ENCODE data around the gene ANXA2. TPM values are rescaled to one million over a fixed set of nuclear protein-coding genes. Genes with fewer than 3 reads are reported as not detected.
"Not testable (repeated sequence)": the region's sequence is repeated elsewhere in the genome, so short reads cannot be mapped to it uniquely, and the experiment has no call there.

ANXA2 gene
- total and polyA plus RNA-seq, 2 donors (not counting 1 experiment from before 2014, with no cell fraction given) = 116 to 133 TPM

DNA sequence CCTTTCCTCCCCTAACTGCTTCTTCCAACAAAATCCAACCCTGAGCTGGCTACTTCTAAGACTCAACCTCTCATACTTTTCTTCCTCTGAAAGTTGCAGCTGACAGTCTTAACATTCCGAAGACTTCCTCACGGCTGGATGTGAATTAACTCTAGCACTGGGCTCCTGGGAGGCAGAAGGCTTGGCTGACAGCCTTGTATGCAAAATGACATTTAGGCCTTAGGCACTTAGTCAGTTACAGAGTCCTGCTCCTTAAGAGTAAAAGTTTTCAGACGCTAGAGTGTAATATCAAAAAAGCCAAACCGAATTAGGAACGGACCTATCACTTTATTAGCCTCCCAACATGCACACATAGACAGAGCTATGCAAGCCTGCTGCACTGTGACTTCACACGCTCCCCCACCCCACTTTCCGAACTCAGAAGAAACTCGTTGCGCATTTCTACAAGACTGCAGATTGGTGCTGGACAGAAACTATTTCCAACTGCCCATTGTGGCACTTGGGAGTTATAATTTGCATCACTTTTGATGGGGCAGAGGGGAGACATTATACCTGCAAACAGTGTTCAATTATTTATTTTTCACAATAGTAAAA, 15.5 kb upstream of the ANXA2 start:
- no peak for ATAC-seq (ENCODE audit: low read depth)
- CTCF ChIA-PET = no interaction called here
- H2AFZ ChIP-seq (ENCODE audit: insufficient read depth, low read depth, low read length, poor library complexity, severe bottlenecking) = no peak overlapping the region

DNA sequence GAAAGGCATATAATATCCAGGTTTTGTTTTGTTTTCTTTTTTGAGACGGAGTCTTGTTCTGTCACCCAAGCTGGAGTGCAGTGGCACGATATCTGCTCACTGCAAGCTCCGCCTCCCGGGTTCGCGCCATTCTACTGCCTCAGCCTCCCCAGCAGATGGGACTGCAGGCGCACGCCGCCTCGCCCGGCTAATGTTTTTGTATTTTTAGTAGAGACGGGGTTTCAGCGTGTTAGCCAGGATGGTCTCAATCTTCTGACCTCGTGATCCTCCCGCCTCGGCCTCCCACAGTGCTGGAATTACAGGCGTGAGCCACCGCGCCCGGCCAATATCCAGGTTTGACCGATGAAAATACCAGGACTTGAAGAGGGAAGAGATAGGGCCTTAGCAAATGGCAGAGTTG, 15.0 kb upstream of the ANXA2 start:
- H3K4me3 ChIP-seq (ENCODE audit: control extremely low read depth in 1 of 5, extremely low read depth in 1 of 5, insufficient read depth in 1 of 5, low read depth in 2 of 5, low read length in 4 of 5); intact Hi-C loops (cut with micrococcal nuclease); ATAC-seq (ENCODE audit: low read depth); H4K20me1 ChIP-seq (ENCODE audit: control insufficient read depth, insufficient read depth, low read length, poor library complexity, severe bottlenecking); POLR2A ChIA-PET; H3K9me3 Mint-ChIP-seq (ENCODE audit: insufficient read depth); H3K4me3 Mint-ChIP-seq; H3K27ac Mint-ChIP-seq; DNase-seq; H3K79me2 ChIP-seq (ENCODE audit: control insufficient read depth, insufficient read depth, low read length); H3K27ac ChIP-seq (ENCODE audit: low read length in 2 of 2); H3K9ac ChIP-seq (ENCODE audit: low read length); H2AFZ ChIP-seq (ENCODE audit: insufficient read depth, low read depth, low read length, poor library complexity, severe bottlenecking); H3K36me3 ChIP-seq (replicated peaks in 1 of 2; ENCODE audit: control extremely low read depth in 1 of 2, control insufficient read depth in 1 of 2, extremely low read depth in 1 of 2, insufficient read depth in 2 of 2, low read length in 1 of 2); H3K9me3 ChIP-seq (ENCODE audit: control extremely low read depth in 1 of 3, control insufficient read depth in 2 of 3, insufficient read depth in 1 of 3, low read length in 2 of 3); H3K27me3 ChIP-seq (replicated peaks in 1 of 4; ENCODE audit: control extremely low read depth in 1 of 4, control insufficient read depth in 3 of 4, insufficient read depth in 4 of 4, low read length in 3 of 4); H3K4me2 ChIP-seq (replicated peaks; ENCODE audit: low read depth, low read length, poor library complexity, severe bottlenecking); H3K27me3 Mint-ChIP-seq; CTCF ChIA-PET: not testable (repeated sequence)
- H3K4me1 Mint-ChIP-seq = peaks cover 16% of the 10 kb centered on the region
- H3K4me1 ChIP-seq (ENCODE audit: control insufficient read depth in 2 of 2, insufficient read depth in 2 of 2, low read length in 2 of 2) = peaks cover 18 to 23% of the 10 kb centered on the region in 2 donors
- WGBS (ENCODE audit: insufficient coverage) = 98% methylated on average over 20 of the region's 21 CpGs

More for the DNA sequence above, 15.5 kb upstream of the ANXA2 start:
- Mint-ChIP-seq H3K4me1 (peaks cover 14% of the 10 kb centered on the region), H3K9me3 (ENCODE audit: insufficient read depth) (no peaks in the 10 kb centered on the region), H3K4me3 (no peak overlapping the region), H3K27me3 (no peaks in the 10 kb centered on the region), H3K27ac (no peak overlapping the region)
- no peaks in the 10 kb centered on the region for H3K9me3 ChIP-seq (ENCODE audit: control extremely low read depth in 1 of 3, control insufficient read depth in 2 of 3, insufficient read depth in 1 of 3, low read length in 2 of 3)
- POLR2A ChIA-PET = no interaction called here
- H3K9ac ChIP-seq (ENCODE audit: low read length) = no peak overlapping the region
- DNase-seq = no peak
- WGBS (ENCODE audit: insufficient coverage) = 91% methylated on average over 4 of the region's 9 CpGs
- H3K27ac ChIP-seq (ENCODE audit: low read length in 2 of 2) = no peak overlapping the region
- H3K36me3 ChIP-seq (replicated peaks in 1 of 2; ENCODE audit: control extremely low read depth in 1 of 2, control insufficient read depth in 1 of 2, extremely low read depth in 1 of 2, insufficient read depth in 2 of 2, low read length in 1 of 2) = no peaks in the 10 kb centered on the region
- no peaks in the 10 kb centered on the region for H3K27me3 ChIP-seq (replicated peaks in 1 of 4; ENCODE audit: control extremely low read depth in 1 of 4, control insufficient read depth in 3 of 4, insufficient read depth in 4 of 4, low read length in 3 of 4)
- intact Hi-C loops (cut with micrococcal nuclease) = no loop called here
- no peak overlapping the region for H3K4me3 ChIP-seq (ENCODE audit: control extremely low read depth in 1 of 5, extremely low read depth in 1 of 5, insufficient read depth in 1 of 5, low read depth in 2 of 5, low read length in 4 of 5)
- peaks cover 14 to 18% of the 10 kb centered on the region in 2 donors for H3K4me1 ChIP-seq (ENCODE audit: control insufficient read depth in 2 of 2, insufficient read depth in 2 of 2, low read length in 2 of 2)
- TF ChIP-seq EZH2 (IDR thresholded peaks at IDR 0.05; ENCODE audit: borderline replicate concordance, insufficient read depth, low read depth, low read length, poor library complexity, severe bottlenecking) = no peak
- TF ChIP-seq, protein P1, sequence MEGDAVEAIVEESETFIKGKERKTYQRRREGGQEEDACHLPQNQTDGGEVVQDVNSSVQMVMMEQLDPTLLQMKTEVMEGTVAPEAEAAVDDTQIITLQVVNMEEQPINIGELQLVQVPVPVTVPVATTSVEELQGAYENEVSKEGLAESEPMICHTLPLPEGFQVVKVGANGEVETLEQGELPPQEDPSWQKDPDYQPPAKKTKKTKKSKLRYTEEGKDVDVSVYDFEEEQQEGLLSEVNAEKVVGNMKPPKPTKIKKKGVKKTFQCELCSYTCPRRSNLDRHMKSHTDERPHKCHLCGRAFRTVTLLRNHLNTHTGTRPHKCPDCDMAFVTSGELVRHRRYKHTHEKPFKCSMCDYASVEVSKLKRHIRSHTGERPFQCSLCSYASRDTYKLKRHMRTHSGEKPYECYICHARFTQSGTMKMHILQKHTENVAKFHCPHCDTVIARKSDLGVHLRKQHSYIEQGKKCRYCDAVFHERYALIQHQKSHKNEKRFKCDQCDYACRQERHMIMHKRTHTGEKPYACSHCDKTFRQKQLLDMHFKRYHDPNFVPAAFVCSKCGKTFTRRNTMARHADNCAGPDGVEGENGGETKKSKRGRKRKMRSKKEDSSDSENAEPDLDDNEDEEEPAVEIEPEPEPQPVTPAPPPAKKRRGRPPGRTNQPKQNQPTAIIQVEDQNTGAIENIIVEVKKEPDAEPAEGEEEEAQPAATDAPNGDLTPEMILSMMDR (IDR thresholded peaks at IDR 0.05) = no peak
- no peaks in the 10 kb centered on the region for H4K20me1 ChIP-seq (ENCODE audit: control insufficient read depth, insufficient read depth, low read length, poor library complexity, severe bottlenecking)
- H3K79me2 ChIP-seq (ENCODE audit: control insufficient read depth, insufficient read depth, low read length) = no peaks in the 10 kb centered on the region
- H3K4me2 ChIP-seq (replicated peaks; ENCODE audit: low read depth, low read length, poor library complexity, severe bottlenecking) = no peak overlapping the region
